Measurements from ENCODE around the gene PKP4. TPM values are rescaled to one million over a fixed set of nuclear protein-coding genes. Genes with fewer than 3 reads are reported as not detected.
"Not testable (repeated sequence)": the region's sequence is repeated elsewhere in the genome, so short reads cannot be mapped to it uniquely, and the experiment has no call there.

PKP4 gene
- total RNA-seq, 1 donor from 2014 or later = 49.6 TPM

GRCh38 chr2:158685646-158686045 lies 228.9 kb downstream of the PKP4 start:
- DNase-seq (no peak), ATAC-seq (ENCODE audit: poor library complexity) (no peak)
- intact Hi-C loops (cut with DNase I) = no loop called here

- intact Hi-C loops (cut with DNase I) = no loop called here
- ATAC-seq (ENCODE audit: poor library complexity) = peak; percentile 58
- DNase-seq = no peak
Observed at GRCh38 chr2:158686210-158686691, 229.5 kb downstream of the PKP4 start.

DNA sequence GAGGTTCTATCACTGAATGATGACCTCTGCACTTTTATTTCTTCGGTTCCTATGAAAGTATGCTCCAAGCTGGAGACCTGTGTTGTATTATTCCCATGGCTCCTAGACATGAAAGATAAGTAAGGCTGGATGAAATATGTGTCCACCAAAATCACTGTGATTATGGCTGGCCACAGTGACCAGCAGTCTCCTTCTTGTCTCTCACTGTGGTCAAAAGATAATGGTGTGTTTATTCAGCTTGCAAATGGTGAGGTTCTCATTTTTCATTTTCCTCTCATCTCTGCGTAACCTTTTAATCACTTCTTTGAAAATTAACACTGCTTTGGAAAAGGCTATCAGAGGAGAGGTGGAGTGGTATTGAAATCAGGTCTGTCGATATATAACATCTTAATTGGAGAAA lies 230.6 kb downstream of the PKP4 start:
- intact Hi-C loops (cut with DNase I) = no loop called here
- ATAC-seq (ENCODE audit: poor library complexity) (no peak), DNase-seq (no peak)

GRCh38 chr2:158688721-158689120 lies 232.0 kb downstream of the PKP4 start:
- ATAC-seq (ENCODE audit: poor library complexity) = no peak
- intact Hi-C loops (cut with DNase I) = no loop called here
- no peak for DNase-seq

DNA sequence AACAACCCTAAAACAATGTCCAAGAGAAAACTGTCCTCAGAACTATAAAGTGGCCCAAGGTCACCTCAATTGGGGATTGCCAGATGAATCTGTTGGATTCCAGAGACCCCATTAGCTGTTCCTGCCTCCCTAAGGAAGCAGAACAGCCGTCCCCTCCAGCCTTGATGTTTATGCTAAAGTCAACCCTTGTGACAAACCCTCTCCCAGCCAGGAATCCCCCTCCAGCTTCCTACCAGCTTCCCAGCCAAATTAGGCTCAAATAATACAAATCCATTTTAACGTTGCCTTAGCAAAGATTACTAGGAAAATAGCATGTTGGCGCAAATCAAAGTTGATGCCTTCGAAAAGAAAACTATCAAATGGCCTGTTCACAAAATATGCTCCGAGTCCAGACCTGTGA lies 232.6 kb downstream of the PKP4 start:
- DNase-seq = no peak
- intact Hi-C loops (cut with DNase I) = no loop called here
- ATAC-seq (ENCODE audit: poor library complexity) = no peak

- ATAC-seq (ENCODE audit: poor library complexity) (no peak), DNase-seq (no peak)
- intact Hi-C loops (cut with DNase I) = no loop called here
Observed at GRCh38 chr2:158690823-158691222, 234.1 kb downstream of the PKP4 start.

DNA sequence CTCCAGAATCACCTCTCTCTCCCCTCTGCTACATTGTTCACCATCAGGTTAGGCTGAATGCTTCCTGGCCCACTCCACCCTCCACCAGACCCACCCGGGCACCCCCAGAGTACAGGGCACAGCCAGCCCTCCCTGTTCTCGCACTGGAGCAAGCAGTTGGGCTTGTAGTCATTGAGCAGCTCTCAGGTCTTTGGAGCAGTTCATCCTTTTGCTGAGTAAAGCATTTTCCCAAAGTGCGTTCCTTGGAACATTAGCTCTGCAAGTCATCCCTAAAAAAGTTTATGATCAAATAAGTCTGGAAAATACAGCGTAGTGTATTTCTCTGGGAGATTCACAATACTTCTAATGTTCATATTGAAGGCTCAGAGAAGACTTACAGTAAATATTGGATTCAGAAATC lies 234.9 kb downstream of the PKP4 start:
- ATAC-seq (ENCODE audit: poor library complexity) = no peak
- intact Hi-C loops (cut with DNase I) = no loop called here

GRCh38 chr2:158692372-158693103 lies 235.8 kb downstream of the PKP4 start:
- intact Hi-C loops (cut with DNase I) = no loop called here
- no peak for ATAC-seq (ENCODE audit: poor library complexity)

More for the DNA sequence above, 234.9 kb downstream of the PKP4 start:
- DNase-seq = no peak

DNA sequence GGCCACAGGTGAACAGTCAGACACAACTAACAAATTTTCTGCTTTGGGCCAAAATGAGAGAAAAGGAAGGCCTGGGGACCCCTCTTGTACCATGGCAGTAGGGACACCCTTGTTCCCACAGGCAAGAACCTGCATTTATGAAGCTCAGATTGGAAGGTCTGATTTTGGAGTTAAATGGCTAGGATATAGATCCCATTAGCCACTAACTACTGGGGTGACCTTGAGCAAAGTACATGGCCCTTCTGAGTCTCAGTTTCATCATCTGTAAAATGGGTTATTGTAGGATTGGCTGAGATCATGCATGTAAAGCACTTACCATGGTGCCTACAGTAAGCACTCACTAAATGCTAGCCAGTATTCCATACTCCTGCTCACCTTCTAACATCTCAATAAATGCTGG lies 236.7 kb downstream of the PKP4 start:
- DNase-seq = no peak
- no peak for ATAC-seq (ENCODE audit: poor library complexity)
- intact Hi-C loops (cut with DNase I) = no loop called here

More at GRCh38 chr2:158692372-158693103, 235.8 kb downstream of the PKP4 start:
- no peak for DNase-seq

DNA sequence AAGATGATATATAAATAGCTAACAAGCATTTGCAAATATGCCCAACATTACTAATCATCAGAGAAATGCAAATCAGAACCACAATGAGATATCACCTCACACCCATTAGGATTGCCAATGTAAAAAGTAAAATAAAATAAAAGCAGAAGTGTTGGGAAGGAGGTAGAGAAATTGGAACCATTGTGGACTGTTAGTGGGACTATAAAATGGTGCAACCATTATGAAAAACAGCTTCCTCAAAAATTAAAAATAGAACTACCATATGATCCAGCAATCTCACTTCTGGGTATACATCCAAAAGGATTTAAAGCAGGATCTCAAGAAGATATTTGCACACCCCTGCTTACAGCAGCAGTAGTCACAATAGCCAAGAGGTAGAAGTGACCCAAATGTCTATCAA lies 238.6 kb downstream of the PKP4 start:
- ATAC-seq (ENCODE audit: poor library complexity) (no peak), DNase-seq (no peak)
- intact Hi-C loops (cut with DNase I) = no loop called here

GRCh38 chr2:158695744-158696143 lies 239.0 kb downstream of the PKP4 start:
- DNase-seq; ATAC-seq (ENCODE audit: poor library complexity); intact Hi-C loops (cut with DNase I): not testable (repeated sequence)

DNA sequence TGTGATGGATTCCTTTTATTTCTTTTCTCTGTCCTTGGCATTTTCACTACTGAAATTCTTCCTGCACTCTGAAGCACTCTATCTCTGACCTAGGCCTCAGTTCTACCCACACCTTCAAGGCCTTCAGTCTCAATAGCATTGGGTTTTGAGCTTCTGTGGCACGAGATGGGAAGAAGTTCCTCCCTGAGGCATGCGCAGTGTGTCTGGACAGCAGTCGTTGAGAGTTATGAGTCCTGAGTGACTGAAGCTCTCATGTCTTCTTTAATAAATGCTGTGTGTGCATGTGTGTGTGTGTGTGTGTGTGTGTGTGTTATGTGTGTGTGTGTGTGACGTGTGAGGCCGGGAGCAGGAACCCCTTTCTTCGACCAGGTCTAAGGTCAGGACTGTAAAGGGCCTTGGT lies 242.6 kb downstream of the PKP4 start:
- DNase-seq (no peak), ATAC-seq (ENCODE audit: poor library complexity) (no peak)
- intact Hi-C loops (cut with DNase I) = no loop called here

DNA sequence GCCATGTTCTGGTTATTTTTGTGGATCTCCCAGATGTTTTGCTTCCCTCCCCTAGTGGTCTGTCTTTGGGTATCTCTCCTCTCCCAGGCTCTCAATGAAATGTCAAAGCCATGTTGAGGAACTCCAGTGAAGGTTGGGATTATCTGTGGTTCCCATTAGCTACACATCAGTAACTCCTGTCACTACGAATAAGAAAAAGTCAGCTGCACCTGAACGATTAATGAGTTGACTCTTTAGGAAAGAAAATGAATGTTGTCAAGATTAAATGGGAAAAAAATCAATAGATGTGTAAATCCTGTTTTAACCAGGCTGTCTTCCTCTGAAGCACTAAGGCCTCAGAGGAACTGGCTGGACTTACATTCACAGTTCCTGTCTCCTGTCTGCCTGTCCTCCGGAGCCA lies 244.3 kb downstream of the PKP4 start:
- intact Hi-C loops (cut with DNase I) = no loop called here
- no peak for DNase-seq
- ATAC-seq (ENCODE audit: poor library complexity) = no peak

DNA sequence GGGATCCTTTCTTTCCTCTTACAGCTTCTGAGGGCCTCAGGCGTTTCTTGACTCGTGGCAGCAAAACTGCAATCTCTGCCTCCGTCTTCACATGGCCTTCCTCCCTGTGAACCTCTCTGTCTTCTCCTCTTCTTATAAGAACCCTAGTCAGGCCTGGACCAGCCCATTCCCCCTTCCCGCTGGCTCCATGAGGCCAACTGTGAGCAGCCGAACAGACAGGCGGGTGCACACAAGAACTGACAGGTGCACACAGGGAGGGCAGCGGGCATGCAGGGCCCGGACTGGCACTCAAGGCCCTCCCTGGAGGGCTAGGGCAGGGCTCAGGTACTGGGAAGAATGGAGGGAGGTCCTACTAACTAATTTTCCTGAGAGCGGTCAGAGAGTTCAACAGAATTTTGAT lies 246.0 kb downstream of the PKP4 start:
- intact Hi-C loops (cut with DNase I) = no loop called here
- no peak for ATAC-seq (ENCODE audit: poor library complexity)

GRCh38 chr2:158704724-158705465 lies 248.1 kb downstream of the PKP4 start:
- ATAC-seq (ENCODE audit: poor library complexity); DNase-seq; intact Hi-C loops (cut with DNase I): not testable (repeated sequence)

More for the DNA sequence above, 246.0 kb downstream of the PKP4 start:
- no peak for DNase-seq

DNA sequence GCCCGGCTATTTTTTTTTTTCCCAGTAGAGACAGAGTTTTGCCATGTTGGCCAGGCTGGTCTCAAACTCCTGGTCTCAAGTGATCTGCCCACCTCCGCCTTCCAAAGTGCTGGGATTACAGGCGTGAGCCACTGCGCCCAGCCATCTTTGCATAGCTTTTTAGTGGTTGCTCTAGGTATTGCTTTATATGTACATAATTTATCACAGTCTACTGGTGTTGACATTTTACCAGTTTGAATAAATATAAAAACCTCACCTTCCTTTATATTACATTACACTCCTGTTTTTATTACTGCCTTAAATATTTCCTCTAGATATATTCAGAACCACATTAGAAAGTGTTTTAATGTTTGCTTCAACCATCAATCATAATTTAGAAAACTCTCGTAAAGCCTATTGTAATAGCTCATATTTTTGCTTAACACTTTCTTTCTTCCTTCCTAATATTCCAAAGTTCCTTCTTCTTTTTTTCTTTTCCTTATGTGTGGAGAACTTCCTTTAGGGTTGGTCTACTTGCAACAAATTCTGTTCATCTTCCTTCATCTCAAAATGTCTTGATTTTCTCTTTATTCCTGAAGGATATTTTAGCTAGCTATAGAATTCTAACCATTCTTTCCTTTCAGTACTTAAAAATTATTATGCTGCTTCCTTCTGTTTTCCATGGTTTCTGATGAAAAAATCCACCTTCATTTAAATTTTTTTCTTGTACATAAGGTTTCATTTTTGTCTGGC lies 256.2 kb downstream of the PKP4 start:
- intact Hi-C loops (cut with DNase I) = no loop called here
- DNase-seq = no peak
- no peak for ATAC-seq (ENCODE audit: poor library complexity)

DNA sequence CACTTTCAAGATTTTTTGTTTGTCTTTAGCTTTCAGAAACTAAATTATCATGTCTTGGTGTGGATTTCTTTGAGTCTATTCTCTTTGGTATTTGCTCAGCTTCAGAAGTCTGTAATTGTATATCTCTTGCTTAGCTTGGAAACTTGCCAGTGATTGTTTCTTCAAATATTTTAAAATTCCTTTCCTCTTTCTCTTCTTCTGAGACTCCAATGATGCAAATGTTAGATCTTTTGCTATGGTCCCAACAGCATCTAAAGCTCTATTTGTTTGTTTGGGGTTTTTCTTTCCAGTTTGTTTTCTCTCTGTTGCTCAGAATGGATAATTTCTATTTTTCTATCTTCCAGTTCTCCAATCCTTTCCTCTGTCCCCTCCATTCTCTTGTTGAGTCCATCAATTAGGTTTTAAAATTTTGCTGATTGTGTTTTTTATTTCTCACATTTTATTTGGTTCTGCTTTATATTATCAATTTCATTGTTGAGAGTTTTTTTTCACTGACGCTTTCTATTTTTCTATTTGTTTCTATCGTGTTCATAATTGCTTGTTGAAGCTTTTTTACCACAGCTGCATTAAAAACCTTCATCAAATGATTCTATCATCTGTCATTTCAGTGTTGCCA lies 256.9 kb downstream of the PKP4 start:
- DNase-seq (no peak), ATAC-seq (ENCODE audit: poor library complexity) (no peak)
- intact Hi-C loops (cut with DNase I) = no loop called here

DNA sequence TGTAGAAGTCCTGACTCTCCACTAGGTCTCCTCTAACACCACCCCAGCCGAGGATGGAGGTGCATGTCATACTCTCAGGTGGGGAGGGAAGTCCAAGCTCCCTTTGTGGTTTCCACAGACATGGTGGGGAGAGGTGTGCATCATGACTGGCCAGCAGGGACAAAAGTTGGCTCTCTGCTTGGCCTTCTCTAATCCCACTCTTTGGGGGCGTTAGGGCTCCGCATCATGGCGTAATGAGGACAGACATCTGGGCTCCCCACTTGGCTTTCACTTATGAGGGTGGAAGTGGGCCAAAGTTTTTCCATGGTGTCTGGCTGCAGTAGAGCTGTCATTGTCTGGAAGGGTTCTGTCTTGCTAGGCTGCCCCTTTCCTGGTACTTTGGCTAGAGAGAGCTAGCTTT lies 257.7 kb downstream of the PKP4 start:
- ATAC-seq (ENCODE audit: poor library complexity) (no peak), DNase-seq (no peak)
- intact Hi-C loops (cut with DNase I) = no loop called here

- ATAC-seq (ENCODE audit: poor library complexity) (no peak), DNase-seq (no peak)
- intact Hi-C loops (cut with DNase I) = no loop called here
Observed at GRCh38 chr2:158715357-158715756, 258.6 kb downstream of the PKP4 start.

Measured in Right ventricle myocardium superior (tissue), 1 donor.